Suppressor macrophage (primary cell): ENCODE data around the gene KRTAP4-11.
A peak's percentile ranks its signal among the peaks of the same experiment; 100 is the strongest.
"Not testable (repeated sequence)": the region's sequence is repeated elsewhere in the genome, so short reads cannot be mapped to it uniquely, and the experiment has no call there.

Experiments
- DNase-seq, 4 experiments: peaks; one replicate each; pipeline ENCODE4 v3.0.0-alpha.2; 2020 to 2022

KRTAP4-11 gene

GRCh38 chr17:41083427-41083826, 34.7 kb downstream of the KRTAP4-11 start:
- DNase-seq: not testable (repeated sequence)

GRCh38 chr17:41082626-41083025, 35.5 kb downstream of the KRTAP4-11 start:
- no peak for DNase-seq

- DNase-seq: no peak
Measured at GRCh38 chr17:41076788-41077187, 41.4 kb downstream of the KRTAP4-11 start.

- no peak for DNase-seq
Measured at GRCh38 chr17:41073676-41074075, 44.5 kb downstream of the KRTAP4-11 start.

GRCh38 chr17:41071606-41072360, 46.4 kb downstream of the KRTAP4-11 start:
- DNase-seq: no peak

GRCh38 chr17:41069031-41069430, 49.1 kb downstream of the KRTAP4-11 start:
- peak in 3 of 4 experiments; percentile 23 to 49 (median 38) for DNase-seq

GRCh38 chr17:41067281-41067680, 50.9 kb downstream of the KRTAP4-11 start:
- DNase-seq: no peak
